ENCODE data around the gene SAGE1.
"Not testable (repeated sequence)": the region's sequence is repeated elsewhere in the genome, so short reads cannot be mapped to it uniquely, and the experiment has no call there.

DNA sequence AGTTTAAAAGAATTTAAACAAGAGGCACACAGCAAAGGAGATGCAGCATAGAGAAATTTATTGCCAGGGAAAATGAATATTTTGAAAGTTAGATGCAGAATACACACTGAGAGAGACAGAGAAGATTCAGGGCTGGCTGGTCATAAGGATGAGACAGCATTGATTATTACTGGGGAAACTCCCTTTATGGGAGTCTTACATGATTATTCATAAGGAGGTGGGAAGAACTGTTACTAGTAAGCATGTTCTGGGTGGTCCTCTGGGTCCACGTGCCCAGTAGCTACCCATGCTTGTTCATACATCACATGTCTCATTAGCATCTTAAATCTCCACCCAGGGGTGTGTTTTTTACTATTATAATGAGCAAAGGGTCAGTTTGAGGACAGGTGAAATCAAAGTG is 27.0 kb downstream of the SAGE1 start:
- not testable (repeated sequence) for TF ChIP-seq EZH2, EZH2phosphoT487 (IDR thresholded peaks at IDR 0.05)
- TF ChIP-seq, protein P1, sequence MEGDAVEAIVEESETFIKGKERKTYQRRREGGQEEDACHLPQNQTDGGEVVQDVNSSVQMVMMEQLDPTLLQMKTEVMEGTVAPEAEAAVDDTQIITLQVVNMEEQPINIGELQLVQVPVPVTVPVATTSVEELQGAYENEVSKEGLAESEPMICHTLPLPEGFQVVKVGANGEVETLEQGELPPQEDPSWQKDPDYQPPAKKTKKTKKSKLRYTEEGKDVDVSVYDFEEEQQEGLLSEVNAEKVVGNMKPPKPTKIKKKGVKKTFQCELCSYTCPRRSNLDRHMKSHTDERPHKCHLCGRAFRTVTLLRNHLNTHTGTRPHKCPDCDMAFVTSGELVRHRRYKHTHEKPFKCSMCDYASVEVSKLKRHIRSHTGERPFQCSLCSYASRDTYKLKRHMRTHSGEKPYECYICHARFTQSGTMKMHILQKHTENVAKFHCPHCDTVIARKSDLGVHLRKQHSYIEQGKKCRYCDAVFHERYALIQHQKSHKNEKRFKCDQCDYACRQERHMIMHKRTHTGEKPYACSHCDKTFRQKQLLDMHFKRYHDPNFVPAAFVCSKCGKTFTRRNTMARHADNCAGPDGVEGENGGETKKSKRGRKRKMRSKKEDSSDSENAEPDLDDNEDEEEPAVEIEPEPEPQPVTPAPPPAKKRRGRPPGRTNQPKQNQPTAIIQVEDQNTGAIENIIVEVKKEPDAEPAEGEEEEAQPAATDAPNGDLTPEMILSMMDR (IDR thresholded peaks at IDR 0.05): not testable (repeated sequence)

All from neural progenitor cell (in vitro differentiated cells).